SK-N-SH treated with all-trans-retinoic acid at 6 μM for 48 hours (cell line): ENCODE data around the gene C8G.

Experiments
- ARNTL ChIP-seq: fragments of 450-650 bp; formaldehyde crosslinking; IDR thresholded peaks from 2 replicates; pipeline ENCODE4 v1.5.0; 2020; ENCODE audit warnings: low read depth, mild to moderate bottlenecking, moderate library complexity, borderline replicate concordance
- BACH2 ChIP-seq: fragments of 250-450 bp; sonication (Bioruptor Pico); IDR thresholded peaks from 2 replicates; pipeline ENCODE4 v1.9.0; 2021; ENCODE audit warnings: mild to moderate bottlenecking, borderline replicate concordance
- TCF4 ChIP-seq: fragments of 250-450 bp; sonication (Bioruptor Pico); IDR thresholded peaks from 2 replicates; pipeline ENCODE4 v1.8.0; 2021; ENCODE audit warnings: mild to moderate bottlenecking, moderate library complexity, borderline replicate concordance
- ZC3H10 ChIP-seq: fragments of 250-450 bp; sonication (Bioruptor Pico); IDR thresholded peaks from 2 replicates; pipeline ENCODE4 v1.5.1; 2021; ENCODE audit warnings: mild to moderate bottlenecking, moderate library complexity
- ZFP3 ChIP-seq: fragments of 250-450 bp; sonication (Bioruptor Pico); IDR thresholded peaks from 2 replicates; pipeline ENCODE4 v1.5.0; 2020; ENCODE audit warnings: mild to moderate bottlenecking, moderate library complexity
- ZNF565 ChIP-seq: fragments of 450-650 bp; formaldehyde crosslinking; conservative IDR thresholded peaks from 2 replicates; pipeline ENCODE4 v1.5.0; 2020; ENCODE audit warnings: low read depth, mild to moderate bottlenecking, moderate library complexity
- TF ChIP-seq, protein P1 (sequence below): fragments of 250-450 bp; sonication (Bioruptor Pico); IDR thresholded peaks from 2 replicates; pipeline ENCODE4 v1.8.0; 2021; ENCODE audit warnings: low read depth, mild to moderate bottlenecking, moderate library complexity, borderline replicate concordance

DNA sequence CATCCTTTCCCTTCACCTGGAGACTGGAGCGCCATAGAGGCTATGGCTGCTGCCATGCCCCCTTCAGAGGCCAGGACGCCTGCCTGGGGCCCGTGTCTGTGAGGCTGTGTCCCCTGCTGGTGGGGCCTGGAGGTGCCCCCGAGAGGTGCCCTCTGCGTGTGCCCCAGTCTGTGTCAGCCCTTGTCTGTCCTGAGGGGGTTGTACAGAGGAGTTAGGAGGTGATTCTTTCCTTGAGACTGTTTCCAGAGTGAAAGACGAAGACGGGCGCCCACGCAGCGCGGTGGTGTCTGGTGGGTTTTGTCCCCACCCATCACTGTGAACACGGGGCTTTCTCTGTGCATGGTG is 34.2 kb upstream of the C8G start:
- TF ChIP-seq ZC3H10 (CRISPR knock-in tag): no peak
- no peak for TF ChIP-seq ZNF565 (CRISPR knock-in tag)
- no peak for TF ChIP-seq ZFP3
- no peak for TF ChIP-seq BACH2 (CRISPR knock-in tag)
- no peak for TF ChIP-seq TCF4 (CRISPR knock-in tag)
- no peak for TF ChIP-seq ARNTL (CRISPR knock-in tag)
- TF ChIP-seq, protein P1, sequence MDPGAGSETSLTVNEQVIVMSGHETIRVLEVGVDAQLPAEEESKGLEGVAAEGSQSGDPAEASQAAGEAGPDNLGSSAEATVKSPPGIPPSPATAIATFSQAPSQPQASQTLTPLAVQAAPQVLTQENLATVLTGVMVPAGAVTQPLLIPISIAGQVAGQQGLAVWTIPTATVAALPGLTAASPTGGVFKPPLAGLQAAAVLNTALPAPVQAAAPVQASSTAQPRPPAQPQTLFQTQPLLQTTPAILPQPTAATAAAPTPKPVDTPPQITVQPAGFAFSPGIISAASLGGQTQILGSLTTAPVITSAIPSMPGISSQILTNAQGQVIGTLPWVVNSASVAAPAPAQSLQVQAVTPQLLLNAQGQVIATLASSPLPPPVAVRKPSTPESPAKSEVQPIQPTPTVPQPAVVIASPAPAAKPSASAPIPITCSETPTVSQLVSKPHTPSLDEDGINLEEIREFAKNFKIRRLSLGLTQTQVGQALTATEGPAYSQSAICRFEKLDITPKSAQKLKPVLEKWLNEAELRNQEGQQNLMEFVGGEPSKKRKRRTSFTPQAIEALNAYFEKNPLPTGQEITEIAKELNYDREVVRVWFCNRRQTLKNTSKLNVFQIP (CRISPR knock-in tag): no peak
